GM18519 (cell line): Measurements from ENCODE around the gene PRSS22.

Source experiments
- ATAC-seq: cut with Tn5 transposase; IDR thresholded peaks from one replicate; pipeline ENCODE4 v1.9.1; 2021; ENCODE audit warnings: mild to moderate bottlenecking, moderate library complexity; ENCODE audit not compliant: unreplicated experiment, low FRiP score

The PRSS22 gene

DNA sequence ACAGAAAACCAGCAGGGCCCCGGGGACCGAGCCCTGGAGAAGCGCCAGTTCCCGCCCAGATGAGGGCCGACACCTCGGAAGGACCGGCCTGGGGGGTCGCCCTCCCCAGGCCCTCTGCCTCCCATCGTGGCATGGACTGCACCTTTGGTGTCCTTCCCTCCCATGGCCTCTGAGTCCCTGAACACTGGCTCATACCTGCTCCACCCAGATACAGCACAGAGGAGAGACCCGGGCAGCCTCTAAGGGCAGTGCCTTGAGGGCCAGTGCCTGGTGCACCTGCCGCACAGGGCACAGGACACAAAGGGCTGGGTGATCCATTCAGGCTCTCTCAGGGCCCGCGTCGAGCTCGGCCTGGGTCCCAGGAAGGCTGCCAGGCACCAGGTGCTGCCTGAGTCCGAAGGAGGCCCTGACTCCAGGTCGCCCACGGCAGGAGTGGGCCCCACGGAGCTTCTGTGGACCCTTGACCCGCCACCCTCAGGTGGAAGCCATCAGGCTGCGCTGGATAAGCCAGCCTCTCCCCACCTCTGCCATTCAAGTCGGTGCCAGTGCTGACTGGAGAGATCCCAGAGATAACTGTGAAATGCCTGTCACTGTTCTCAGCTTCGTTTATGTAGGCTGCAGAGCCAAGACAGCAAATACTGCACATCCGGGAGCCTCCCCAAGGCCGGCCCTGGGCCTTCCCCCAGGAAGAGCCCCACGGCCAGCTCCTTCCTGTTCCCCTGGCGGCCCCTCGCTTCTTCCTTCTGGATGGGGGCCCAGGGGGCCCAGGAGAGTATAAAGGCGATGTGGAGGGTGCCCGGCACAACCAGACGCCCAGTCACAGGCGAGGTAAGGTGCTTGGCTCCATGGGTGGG is 28.2 kb downstream of the PRSS22 start, which contains the start of gene ZG16B:
TSS of gene ZG16B (plus strand) at position 803 of the 854 bp plus-strand sequence. CDS start 139 bp downstream, outside the sequence.
- ATAC-seq, result no peak

GRCh38 chr16:2828876-2829430 is 29.0 kb downstream of the PRSS22 start:
- ATAC-seq, result no peak

DNA sequence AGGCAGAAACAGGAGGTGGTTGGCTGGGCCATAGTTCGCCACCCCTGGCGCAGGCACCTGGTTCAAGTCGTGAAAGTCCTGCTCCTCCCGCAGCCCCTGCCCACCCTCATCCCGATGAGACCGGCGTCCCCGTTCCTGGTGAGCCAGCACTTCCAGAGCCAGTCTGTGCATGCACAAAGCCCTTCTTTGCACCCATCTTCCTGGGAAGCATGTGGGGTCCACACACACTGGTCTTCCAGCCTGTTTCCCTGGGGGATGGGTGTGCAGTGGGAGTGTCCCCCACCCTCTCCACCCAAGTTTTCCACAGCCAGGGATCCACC is 29.5 kb downstream of the PRSS22 start:
- ATAC-seq, result no peak

GRCh38 chr16:2827831-2828520 is 30.0 kb downstream of the PRSS22 start:
- ATAC-seq, result no peak

DNA sequence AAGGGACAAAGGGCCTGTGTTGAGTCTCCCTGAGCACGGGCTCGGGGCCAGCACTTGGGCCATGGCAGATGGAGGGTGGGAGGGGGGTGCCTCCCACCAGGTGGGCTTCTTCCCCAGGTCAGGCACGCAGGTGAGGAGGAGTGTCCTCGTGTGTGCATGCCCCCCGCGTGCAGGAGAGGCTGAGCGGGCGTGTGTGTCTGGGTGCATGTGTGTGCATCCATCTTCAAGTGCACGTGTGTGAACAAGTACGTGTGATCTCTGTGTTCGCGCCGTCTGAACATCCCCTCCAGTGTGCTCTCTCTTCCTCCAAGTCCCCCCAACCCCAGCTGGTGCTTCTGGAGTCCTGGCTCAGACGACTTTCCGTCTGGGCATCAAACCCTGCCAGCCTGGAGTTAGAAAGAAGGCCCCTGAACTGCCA is 30.6 kb downstream of the PRSS22 start:
- no peak for ATAC-seq

GRCh38 chr16:2826591-2827373 is 31.2 kb downstream of the PRSS22 start:
- no peak for ATAC-seq

GRCh38 chr16:2825906-2826305 is 32.1 kb downstream of the PRSS22 start:
- no peak for ATAC-seq

DNA sequence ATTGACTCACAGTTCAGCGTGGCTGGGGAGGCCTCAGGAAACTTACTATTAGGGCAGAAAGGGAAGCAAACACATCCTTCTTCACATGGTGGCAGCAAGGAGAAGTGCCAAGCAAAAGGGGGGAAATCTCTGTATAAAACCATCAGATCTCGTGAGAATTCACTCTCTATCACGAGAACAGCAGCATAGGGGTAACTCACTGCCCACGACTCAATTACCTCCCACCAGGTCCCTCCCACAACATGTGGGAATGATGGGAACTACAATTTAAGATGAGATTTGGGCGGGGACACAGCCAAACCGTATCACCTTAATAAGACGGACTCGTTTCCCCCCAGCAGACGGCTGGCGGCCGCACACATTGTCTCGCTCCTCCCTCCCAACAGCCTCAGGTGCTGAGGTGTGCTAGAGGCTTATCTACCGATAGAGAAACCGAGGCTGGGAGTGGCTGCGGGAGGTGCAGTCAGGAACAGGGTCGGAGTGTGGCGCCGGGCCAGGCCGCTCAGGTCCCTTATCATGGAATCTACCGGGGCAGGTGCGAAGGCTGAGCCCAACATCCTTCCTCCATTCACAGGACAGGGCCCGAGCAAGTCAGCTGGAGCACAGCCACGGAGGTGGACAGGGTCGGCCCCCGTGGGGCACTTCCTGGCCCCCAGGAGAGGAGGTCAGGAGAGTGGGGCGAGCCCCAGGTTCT is 32.8 kb downstream of the PRSS22 start:
- no peak for ATAC-seq

DNA sequence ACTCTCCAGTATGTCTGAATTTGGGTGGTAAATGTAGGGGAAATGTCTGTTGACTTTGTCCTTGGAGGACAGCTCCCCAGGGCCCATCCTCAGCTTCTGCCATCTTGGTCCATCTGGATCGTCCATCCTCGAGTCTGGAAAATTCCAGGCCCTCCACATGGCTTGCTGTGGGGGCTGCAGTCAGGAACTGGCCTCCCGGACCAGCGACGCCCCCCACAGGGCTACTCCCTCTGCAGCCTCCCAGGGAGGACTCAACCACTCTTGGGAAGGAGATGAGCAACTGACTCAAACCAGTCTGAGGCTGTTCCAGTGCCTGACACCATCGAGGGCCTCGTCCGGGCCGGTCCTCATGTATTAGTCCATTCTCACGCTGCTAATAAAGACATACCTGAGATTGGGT is 33.3 kb downstream of the PRSS22 start:
- ATAC-seq, result no peak

GRCh38 chr16:2822496-2822895 is 35.5 kb downstream of the PRSS22 start:
- no peak for ATAC-seq

DNA sequence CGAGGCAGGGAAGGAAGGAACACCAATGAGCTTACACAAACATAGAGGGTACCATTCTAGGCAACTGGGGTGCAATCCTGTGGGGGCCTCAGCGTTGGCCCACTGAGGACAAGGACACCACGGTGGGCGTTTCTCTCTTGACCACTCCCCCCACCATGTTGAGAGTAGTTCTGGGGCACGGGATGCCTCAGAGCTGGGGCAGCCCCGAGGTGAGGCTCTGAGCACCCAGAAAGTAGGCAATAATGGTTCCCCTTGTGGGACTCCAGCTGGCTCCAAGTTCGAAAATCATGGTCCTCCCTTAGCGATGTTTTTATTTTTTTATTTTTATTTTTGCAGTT is 35.8 kb downstream of the PRSS22 start:
- no peak for ATAC-seq

GRCh38 chr16:2821487-2822157 is 36.3 kb downstream of the PRSS22 start:
- ATAC-seq, result no peak

GRCh38 chr16:2820836-2821486 is 37.0 kb downstream of the PRSS22 start:
- ATAC-seq, result no peak

GRCh38 chr16:2819939-2820835 is 37.8 kb downstream of the PRSS22 start:
- no peak for ATAC-seq

DNA sequence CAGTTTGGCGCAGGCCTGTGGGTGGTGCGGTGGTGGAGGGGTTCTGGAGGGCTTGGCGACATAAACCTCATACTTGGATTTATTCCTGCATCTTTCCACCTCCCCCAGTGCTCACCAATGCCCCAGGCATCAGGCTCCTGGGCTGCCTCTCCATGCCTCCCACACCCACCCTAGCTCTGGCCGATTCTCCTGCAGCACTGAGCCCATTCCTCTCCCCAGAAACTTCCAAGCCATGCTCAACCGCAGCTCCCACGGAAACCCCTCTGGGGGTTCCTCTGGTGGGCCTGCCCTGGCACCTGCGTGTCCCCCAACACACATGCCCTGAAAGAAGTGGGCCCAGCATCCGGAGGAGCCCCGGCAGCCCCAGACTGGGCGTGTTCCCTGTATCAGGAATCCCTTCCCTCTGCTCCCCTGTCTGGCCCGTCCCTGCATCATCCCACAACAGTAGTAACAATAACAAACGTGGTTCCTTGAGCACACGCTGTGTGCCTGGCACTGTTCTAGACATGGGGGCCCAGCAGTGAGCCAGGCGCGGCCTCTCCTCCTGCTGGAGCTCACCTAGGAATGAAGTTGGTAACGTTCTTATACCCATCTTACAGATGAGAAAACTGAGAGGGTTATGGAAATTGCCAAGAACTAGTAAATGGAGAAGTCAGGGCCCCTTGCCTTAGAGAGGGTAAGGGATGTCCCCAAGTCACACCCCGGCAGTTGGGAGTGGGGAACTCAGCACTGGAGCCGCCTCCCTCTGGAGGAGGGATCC is 38.6 kb downstream of the PRSS22 start:
- ATAC-seq, result no peak

DNA sequence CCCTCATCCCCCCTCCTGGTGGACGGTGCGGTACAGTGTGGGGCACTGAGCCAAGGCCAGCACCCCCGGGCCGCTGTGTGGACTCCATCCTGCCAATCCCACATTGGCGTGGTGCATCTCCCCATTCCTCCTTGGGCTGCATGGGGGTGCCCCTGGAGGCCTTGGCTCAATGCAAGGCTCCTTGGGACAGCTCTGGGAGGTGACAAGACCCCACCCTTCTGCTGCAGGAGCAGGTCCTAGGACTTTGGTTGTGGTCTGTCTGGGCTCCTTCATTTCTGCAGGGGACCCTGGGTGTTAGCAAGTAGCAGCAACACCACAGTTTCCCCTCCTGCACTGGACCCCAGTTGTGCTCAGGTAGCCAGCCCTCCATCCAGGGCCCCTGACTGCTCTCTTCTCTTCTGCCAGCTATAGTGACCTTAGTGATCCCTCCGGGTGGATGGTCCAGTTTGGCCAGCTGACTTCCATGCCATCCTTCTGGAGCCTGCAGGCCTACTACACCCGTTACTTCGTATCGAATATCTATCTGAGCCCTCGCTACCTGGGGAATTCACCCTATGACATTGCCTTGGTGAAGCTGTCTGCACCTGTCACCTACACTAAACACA is 39.6 kb downstream of the PRSS22 start:
- no peak for ATAC-seq
